GM21619 (cell line): ENCODE results near the gene ACOT11.

Experiments
- ATAC-seq: cut with Tn5 transposase; IDR thresholded peaks from one replicate; pipeline ENCODE4 v1.9.1; 2021; ENCODE audit not compliant: unreplicated experiment

The ACOT11 gene

GRCh38 chr1:54584575-54584974 lies 36.5 kb downstream of the ACOT11 start:
- no peak for ATAC-seq

- ATAC-seq, result no peak
Measured at GRCh38 chr1:54585181-54586066, 37.4 kb downstream of the ACOT11 start.

GRCh38 chr1:54588377-54588776 lies 40.3 kb downstream of the ACOT11 start:
- no peak for ATAC-seq

- ATAC-seq, result no peak
Measured at GRCh38 chr1:54591127-54591756, 43.2 kb downstream of the ACOT11 start.

- no peak for ATAC-seq
Measured at GRCh38 chr1:54593571-54594160, 45.6 kb downstream of the ACOT11 start.

GRCh38 chr1:54594463-54594862 lies 46.4 kb downstream of the ACOT11 start:
- ATAC-seq, result no peak

GRCh38 chr1:54595956-54596498 lies 48.0 kb downstream of the ACOT11 start:
- ATAC-seq, result no peak

- no peak for ATAC-seq
Measured at GRCh38 chr1:54596756-54597155, 48.7 kb downstream of the ACOT11 start.

- no peak for ATAC-seq
Measured at GRCh38 chr1:54597455-54598030, 49.5 kb downstream of the ACOT11 start.

- ATAC-seq, result no peak
Measured at GRCh38 chr1:54599211-54599823, 51.3 kb downstream of the ACOT11 start.

- ATAC-seq, result no peak
Measured at GRCh38 chr1:54600947-54601721, 53.1 kb downstream of the ACOT11 start.

- ATAC-seq, result no peak
Measured at GRCh38 chr1:54601730-54602129, 53.7 kb downstream of the ACOT11 start.

GRCh38 chr1:54602554-54602953 lies 54.5 kb downstream of the ACOT11 start:
- ATAC-seq, result no peak

GRCh38 chr1:54603241-54603640 lies 55.2 kb downstream of the ACOT11 start:
- no peak for ATAC-seq

GRCh38 chr1:54604051-54604450 lies 56.0 kb downstream of the ACOT11 start:
- ATAC-seq, result no peak

- no peak for ATAC-seq
Measured at GRCh38 chr1:54604572-54605370, 56.7 kb downstream of the ACOT11 start.

- no peak for ATAC-seq
Measured at GRCh38 chr1:54606096-54606989, 58.3 kb downstream of the ACOT11 start.

GRCh38 chr1:54606990-54607325 lies 58.9 kb downstream of the ACOT11 start:
- ATAC-seq, result no peak
